Tibial nerve (tissue), 4 donors: ENCODE measurements around the gene ELANE.

Experiments
- CTCF ChIP-seq, 5 experiments: fragments of 200-600 bp in 3 of 5; fragments of 450-650 bp in 2 of 5; sonication (generic) in 3 of 5; IDR thresholded peaks; one replicate each; pipeline ENCODE4 v1.5.1; 2016 to 2019; ENCODE audit warnings: antibody characterized with exemption in 5 of 5, mild to moderate bottlenecking in 3 of 5, moderate library complexity in 2 of 5
- EP300 ChIP-seq, 2 donors: sonication (generic); formaldehyde crosslinking; IDR thresholded peaks; one replicate each; pipeline ENCODE4 v1.6.1; 2017; ENCODE audit warnings: antibody characterized with exemption in 2 of 2, mild to moderate bottlenecking in 1 of 2
- POLR2A ChIP-seq, 2 donors: fragments of 450-650 bp; IDR thresholded peaks; one replicate each; pipeline ENCODE4 v1.6.1; 2017; ENCODE audit warnings: antibody characterized with exemption in 2 of 2, mild to moderate bottlenecking in 2 of 2, moderate library complexity in 2 of 2

GRCh38 chr19:861756-862580 lies 9.9 kb downstream of the ELANE start:
- TF ChIP-seq CTCF (IDR thresholded peaks at IDR 0.05) (no peak), EP300 (IDR thresholded peaks at IDR 0.05) (no peak), POLR2A (IDR thresholded peaks at IDR 0.05) (no peak)
